Neural crest cell (in vitro differentiated cells): ENCODE measurements around the gene RGS10. TPM values are rescaled to one million over a fixed set of nuclear protein-coding genes. Genes with fewer than 3 reads are reported as not detected.

ENCODE experiments used
- DNase-seq: peaks from one replicate; pipeline ENCODE4 v3.0.0; 2021; ENCODE audit warnings: low read depth, mixed read lengths, low spot score
- H3K27ac Mint-ChIP-seq: one replicate; pipeline ENCODE4 v1.8.0; 2021; ENCODE audit warnings: mild to moderate bottlenecking, mixed read lengths; ENCODE audit not compliant: unreplicated experiment
- H3K27me3 Mint-ChIP-seq: 2 replicates; pipeline ENCODE4 v1.8.0; 2021; ENCODE audit warnings: low read depth, mild to moderate bottlenecking, mixed read lengths
- H3K36me3 Mint-ChIP-seq: 2 replicates; pipeline ENCODE4 v1.8.0; 2021; ENCODE audit warnings: low read depth, mild to moderate bottlenecking, mixed read lengths
- H3K4me1 Mint-ChIP-seq: 2 replicates; pipeline ENCODE4 v1.8.0; 2021; ENCODE audit warnings: mixed read lengths
- H3K4me3 Mint-ChIP-seq: one replicate; pipeline ENCODE4 v1.8.0; 2021; ENCODE audit warnings: mild to moderate bottlenecking, mixed read lengths
- H3K9me3 Mint-ChIP-seq: 2 replicates; pipeline ENCODE4 v1.8.0; 2021; ENCODE audit warnings: mixed read lengths
- long read RNA-seq: library from polyadenylated mRNA; unstranded; transcript quantifications from one replicate; pipeline ENCODE4 v2.0.0, GENCODE V29; 2020
- total RNA-seq: library from RNA; stranded (reverse); gene quantifications from 2 replicates; pipeline ENCODE4 v1.2.1, GENCODE V29; 2021
- TF ChIP-seq, protein P1 (sequence below): fragments of 200-600 bp; sonication (generic); conservative IDR thresholded peaks from 2 replicates; pipeline ENCODE4 v1.5.0; 2021; ENCODE audit warnings: antibody characterized with exemption, mild to moderate bottlenecking

The RGS10 gene, protein sequence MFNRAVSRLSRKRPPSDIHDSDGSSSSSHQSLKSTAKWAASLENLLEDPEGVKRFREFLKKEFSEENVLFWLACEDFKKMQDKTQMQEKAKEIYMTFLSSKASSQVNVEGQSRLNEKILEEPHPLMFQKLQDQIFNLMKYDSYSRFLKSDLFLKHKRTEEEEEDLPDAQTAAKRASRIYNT
- 9.5 and 10.6 TPM in 2 replicates for total RNA-seq
- long read RNA-seq, partial matches to known transcripts = 0 of 2 reads
- long read RNA-seq, other reads (novel, unspliced or antisense) = 0 of 2 reads

DNA sequence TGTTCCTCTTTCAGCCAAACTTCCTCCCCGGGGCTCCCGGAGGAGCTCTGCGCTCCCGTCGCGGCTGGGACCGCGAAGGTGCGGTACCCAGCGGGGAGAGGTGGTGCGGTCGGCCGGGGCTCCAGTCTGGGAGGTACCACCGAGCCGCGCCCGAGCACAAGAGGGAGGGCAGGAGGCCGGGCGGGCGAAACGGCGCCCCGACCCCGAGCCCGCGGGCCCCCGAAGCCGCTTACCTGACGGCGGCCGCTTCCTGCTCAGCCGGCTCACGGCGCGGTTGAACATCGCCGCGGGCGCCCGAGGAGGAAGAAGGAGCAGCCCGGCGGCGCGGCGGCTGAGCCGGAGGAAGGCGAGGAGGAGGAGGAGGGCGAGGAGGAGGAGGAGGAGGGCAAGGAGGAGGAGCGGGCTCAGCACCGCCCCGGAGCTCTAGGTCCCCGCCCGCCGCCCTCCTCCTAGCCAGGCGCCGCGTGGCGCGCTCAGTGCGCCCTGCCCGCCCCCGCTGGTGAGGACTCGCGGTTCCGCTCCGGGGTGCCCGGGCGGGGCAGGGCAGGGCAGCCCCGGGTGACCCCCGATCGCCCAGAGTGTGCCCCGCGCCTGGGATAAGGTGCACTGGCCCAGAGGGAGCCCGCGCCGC, at the start of gene RGS10:
TSS of gene RGS10 (minus strand) at position 363 of the 631 bp plus-strand sequence. CDS start at position 282, 81 bp downstream.
- no peaks in the 10 kb centered on the region for H3K36me3 Mint-ChIP-seq
- no peak within 1 kb of the TSS for H3K27ac Mint-ChIP-seq

DNA sequence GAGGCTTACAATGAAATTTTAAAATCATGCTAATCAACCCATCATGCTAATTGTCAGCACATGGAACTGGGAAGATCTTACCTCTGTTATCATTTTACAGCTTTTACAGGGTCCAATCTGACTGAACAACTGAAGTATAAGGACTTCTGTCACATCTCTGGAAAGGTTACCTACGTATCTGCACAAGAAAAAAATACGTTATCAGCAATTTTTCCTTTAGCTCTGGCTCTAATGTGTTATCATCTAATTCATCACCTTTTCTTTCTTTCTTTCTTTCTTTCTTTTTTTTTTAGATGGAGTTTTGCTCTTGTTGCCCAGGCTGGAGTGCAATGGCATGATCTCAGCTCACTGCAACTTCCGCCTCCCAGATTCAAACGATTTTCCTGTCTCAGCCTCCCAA, 45.6 kb upstream of the RGS10 start:
- peaks cover 17% of the 10 kb centered on the region for H3K4me1 Mint-ChIP-seq
- no peak overlapping the region for H3K4me3 Mint-ChIP-seq
- no peaks in the 10 kb centered on the region for H3K27me3 Mint-ChIP-seq
- H3K27ac Mint-ChIP-seq = no peak overlapping the region
- H3K9me3 Mint-ChIP-seq = no peaks in the 10 kb centered on the region
- TF ChIP-seq, protein P1, sequence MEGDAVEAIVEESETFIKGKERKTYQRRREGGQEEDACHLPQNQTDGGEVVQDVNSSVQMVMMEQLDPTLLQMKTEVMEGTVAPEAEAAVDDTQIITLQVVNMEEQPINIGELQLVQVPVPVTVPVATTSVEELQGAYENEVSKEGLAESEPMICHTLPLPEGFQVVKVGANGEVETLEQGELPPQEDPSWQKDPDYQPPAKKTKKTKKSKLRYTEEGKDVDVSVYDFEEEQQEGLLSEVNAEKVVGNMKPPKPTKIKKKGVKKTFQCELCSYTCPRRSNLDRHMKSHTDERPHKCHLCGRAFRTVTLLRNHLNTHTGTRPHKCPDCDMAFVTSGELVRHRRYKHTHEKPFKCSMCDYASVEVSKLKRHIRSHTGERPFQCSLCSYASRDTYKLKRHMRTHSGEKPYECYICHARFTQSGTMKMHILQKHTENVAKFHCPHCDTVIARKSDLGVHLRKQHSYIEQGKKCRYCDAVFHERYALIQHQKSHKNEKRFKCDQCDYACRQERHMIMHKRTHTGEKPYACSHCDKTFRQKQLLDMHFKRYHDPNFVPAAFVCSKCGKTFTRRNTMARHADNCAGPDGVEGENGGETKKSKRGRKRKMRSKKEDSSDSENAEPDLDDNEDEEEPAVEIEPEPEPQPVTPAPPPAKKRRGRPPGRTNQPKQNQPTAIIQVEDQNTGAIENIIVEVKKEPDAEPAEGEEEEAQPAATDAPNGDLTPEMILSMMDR = no peak
- DNase-seq = no peak
- H3K36me3 Mint-ChIP-seq = no peaks in the 10 kb centered on the region

More for the DNA sequence above, at the start of gene RGS10:
- DNase-seq = peak; percentile 28
- peaks cover 22% of the 10 kb centered on the region for H3K4me1 Mint-ChIP-seq
- H3K9me3 Mint-ChIP-seq = no peaks in the 10 kb centered on the region
- H3K4me3 Mint-ChIP-seq = peak within 1 kb of the TSS; percentile 87
- H3K27me3 Mint-ChIP-seq = peaks cover 64% of the 10 kb centered on the region
- TF ChIP-seq, protein P1 = no peak

DNA sequence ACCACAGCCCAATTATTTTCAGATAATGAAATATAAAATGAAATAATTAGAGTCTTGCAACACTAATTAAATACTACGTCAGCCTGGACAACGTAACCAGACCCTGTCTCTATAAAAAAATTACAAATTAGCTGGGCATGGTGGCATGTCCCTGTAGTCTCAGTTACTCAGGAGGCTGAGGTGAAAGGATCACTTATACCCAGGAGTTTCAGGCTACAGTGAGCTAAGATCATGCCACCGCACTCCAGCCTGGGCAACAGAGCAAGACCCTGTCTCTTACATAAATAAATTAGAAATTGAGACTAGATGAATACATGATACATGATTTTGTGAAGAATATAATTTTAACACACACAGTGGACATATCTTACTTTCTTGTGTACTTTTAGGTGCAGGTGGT, 35.8 kb upstream of the RGS10 start:
- Mint-ChIP-seq H3K36me3 (peaks cover 17% of the 10 kb centered on the region), H3K27ac (no peak overlapping the region), H3K9me3 (no peaks in the 10 kb centered on the region), H3K4me1 (no peaks in the 10 kb centered on the region), H3K4me3 (no peak overlapping the region), H3K27me3 (no peaks in the 10 kb centered on the region)
- TF ChIP-seq, protein P1 = no peak
- DNase-seq = no peak

DNA sequence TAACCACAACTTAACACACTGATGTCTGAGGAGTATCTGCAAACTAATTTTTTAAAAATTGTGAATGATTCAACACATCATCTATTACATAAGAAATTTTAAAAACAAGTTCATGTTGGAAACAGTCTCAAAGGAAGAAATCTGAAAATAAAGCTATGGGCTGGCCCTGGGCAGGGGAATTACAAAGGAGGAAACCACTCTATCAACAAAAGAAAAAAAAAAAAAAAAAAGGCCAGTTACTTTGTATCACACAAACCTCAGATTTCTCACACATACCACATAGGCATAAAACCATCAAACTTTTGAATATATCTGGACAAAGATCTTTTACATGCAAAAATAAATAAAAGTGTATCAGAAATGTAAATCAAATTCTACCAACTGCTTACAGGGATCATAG, 33.5 kb upstream of the RGS10 start:
- no peak overlapping the region for H3K4me3 Mint-ChIP-seq
- H3K27me3 Mint-ChIP-seq = no peaks in the 10 kb centered on the region
- DNase-seq = no peak
- no peaks in the 10 kb centered on the region for H3K9me3 Mint-ChIP-seq
- TF ChIP-seq, protein P1 = no peak
- H3K27ac Mint-ChIP-seq = no peak overlapping the region
- H3K4me1 Mint-ChIP-seq = no peaks in the 10 kb centered on the region
- H3K36me3 Mint-ChIP-seq = peaks cover 21% of the 10 kb centered on the region

DNA sequence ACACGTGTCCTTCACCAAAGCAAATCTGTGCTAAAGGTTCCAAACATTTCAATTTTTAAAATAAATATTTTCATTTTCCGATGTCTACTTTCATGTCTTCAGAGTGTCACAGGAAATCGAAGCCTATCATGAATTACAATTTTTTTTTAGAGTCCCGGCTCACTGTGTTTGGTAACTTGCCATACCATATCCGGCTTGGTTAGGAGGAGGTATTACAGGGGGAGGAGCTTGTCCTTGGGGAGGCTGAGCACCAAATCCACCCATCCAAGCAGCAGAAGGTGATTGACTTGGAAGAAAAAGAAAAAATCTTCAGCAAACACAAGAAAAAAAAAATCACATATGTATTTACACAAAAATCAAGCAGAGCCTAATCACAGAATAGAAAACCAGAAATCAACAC, 33.0 kb upstream of the RGS10 start:
- H3K4me3 Mint-ChIP-seq = no peak overlapping the region
- H3K27ac Mint-ChIP-seq = no peak overlapping the region
- no peaks in the 10 kb centered on the region for H3K27me3 Mint-ChIP-seq
- TF ChIP-seq, protein P1 = no peak
- no peaks in the 10 kb centered on the region for H3K9me3 Mint-ChIP-seq
- H3K4me1 Mint-ChIP-seq = no peaks in the 10 kb centered on the region
- H3K36me3 Mint-ChIP-seq = peaks cover 23% of the 10 kb centered on the region
- no peak for DNase-seq
